Measurements from ENCODE around the gene ASB14.

ASB14 gene

DNA sequence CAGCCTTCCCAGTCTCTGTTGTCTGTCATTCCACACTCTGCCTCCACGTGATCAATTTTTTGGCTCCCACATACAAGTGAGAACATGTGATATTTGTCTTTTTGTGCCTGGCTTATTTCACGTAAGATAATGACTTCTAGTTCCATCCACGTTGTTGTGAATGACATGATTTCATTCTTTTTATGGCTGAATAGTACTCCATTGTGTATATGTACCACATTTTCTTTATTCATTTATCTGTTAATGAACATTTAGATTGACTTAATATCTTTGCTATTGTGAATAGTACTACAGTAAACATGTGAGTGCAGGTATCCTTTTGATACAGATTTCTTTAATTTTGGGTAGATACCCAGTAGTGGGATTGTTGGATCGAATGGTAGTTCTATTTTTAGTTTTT lies 31.4 kb downstream of the ASB14 start:
- DNase-seq (ENCODE audit: low read depth, low spot score): no peak

GRCh38 chr3:57257678-57258077 lies 34.8 kb downstream of the ASB14 start:
- DNase-seq (ENCODE audit: low read depth, low spot score): no peak

DNA sequence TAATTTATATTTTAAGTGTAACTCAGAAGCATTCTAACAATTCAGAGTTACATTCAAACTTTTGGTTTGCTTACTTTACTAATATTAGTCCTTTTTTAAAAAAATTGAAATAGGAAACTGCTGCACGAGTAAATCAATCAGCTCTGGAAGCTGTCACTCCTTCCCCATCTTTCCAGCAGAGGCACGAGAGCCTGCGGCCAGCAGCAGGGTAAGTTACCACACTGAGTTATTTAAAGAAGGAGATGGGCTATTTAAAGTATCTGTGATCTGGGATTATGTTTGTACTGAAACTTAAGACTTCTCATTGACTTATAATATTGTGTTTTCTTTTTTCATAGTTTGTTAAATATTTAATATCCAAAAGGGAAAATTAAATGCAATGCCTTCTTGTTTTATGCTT lies 35.6 kb downstream of the ASB14 start:
- DNase-seq (ENCODE audit: low read depth, low spot score): no peak

GRCh38 chr3:57252404-57252803 lies 40.1 kb downstream of the ASB14 start:
- DNase-seq (ENCODE audit: low read depth, low spot score): no peak

GRCh38 chr3:57244946-57245345 lies 47.5 kb downstream of the ASB14 start:
- no peak for DNase-seq (ENCODE audit: low read depth, low spot score)

DNA sequence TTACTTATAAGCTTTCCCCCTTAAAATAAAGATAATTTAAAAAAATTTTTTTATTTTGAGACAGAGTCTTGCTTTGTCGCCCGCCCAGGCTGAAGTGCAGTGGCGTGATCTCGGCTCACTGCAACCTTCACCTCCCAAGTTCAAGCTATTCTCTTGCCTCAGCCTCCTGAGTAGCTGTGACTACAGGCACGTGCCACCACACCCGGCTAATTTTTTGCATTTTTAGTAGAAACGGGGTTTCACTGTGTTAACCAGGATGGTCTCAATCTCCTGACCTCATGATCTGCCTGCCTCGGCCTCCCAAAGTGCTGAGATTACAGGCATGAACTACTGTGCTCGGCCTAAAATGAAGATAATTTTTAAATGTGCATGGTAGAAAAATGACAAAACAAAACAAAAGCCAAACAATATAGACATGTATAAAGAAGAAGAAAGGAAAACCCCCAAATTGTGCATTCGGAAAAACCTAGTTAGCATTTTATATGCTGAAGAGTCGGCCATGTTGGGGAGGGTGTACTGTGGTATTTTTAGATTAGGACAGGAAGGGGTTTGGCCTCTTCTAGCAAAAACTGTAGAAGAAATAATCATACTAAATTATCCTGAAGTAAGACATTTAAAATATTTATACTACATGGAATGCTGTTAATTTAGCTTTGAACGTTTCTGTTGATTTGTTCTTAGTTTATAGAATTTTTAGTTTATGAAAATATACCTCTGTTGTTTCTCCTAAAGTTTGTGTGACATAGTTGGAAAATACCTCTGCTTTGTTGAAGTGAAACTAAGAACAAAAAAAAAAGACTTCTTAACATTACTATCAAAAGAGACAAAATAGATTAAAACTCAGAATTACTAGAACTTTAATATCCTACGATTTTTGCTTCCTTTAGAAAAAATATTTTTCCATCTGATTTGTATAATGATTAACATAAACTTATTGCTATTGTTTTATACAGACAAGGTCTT lies 57.6 kb downstream of the ASB14 start:
- no peak for DNase-seq (ENCODE audit: low read depth, low spot score)

DNA sequence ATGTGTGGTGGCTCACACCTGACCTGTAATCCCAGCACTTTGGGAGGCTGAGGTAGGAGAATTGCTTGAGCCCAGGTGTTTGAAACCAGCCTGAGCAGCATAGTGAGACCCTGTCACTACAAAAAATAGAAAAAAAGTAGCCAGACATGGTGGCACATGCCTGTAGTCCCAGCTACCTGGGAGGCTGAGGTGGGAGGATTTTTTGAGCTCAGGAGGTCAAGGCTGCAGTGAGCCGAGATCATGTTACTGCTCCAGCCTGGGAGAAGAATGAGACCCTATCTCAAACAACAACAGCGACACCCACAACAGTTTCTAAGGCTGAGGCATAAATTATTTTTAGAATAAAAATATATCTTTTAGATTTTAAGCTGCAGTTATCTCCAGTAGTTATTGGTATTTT lies 58.7 kb downstream of the ASB14 start:
- DNase-seq (ENCODE audit: low read depth, low spot score): no peak

- no peak for DNase-seq (ENCODE audit: low read depth, low spot score)
Measured at GRCh38 chr3:57230006-57230405, 62.5 kb downstream of the ASB14 start.

DNA sequence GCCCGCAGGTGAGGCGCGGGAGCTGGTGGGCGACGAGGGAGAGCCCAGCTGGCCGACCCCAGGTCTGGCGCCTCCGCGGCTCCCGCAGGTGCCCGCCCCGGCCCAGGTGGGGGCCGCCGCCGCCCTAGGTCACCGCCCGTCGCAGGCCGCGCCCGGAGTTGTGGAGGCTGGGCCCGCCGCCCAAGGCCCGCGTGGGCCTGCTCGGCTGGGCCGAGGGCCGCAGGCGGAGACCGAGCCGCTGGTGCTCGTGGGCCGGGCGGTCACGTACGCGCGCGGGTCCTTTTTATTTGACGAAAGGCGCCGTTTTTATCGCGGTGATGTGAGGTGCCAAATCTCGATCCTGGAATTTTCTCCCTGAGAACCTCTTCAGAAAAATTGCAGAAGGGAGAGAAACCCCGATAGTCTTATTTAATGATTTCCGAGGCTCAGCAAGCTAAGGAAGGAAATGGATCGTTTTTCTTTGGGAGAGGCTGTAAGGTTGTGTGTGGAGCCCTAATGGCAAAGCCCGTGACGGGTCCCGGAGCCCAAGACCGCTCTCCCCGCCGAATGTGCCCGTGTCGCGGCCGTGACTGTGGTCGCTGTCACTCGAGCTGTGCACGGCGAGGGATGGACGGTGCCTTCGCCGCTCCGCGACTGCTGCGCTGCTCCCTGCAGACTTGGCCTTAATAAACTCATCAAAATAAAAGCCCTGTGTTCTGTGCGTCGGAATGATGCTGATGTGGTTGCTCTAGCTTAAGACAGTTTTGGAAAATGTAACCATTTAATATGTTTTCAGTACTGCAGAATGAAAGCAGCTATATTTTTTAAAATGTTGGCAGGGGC lies 64.3 kb downstream of the ASB14 start:
- peak; percentile 33 for DNase-seq (ENCODE audit: low read depth, low spot score)

DNA sequence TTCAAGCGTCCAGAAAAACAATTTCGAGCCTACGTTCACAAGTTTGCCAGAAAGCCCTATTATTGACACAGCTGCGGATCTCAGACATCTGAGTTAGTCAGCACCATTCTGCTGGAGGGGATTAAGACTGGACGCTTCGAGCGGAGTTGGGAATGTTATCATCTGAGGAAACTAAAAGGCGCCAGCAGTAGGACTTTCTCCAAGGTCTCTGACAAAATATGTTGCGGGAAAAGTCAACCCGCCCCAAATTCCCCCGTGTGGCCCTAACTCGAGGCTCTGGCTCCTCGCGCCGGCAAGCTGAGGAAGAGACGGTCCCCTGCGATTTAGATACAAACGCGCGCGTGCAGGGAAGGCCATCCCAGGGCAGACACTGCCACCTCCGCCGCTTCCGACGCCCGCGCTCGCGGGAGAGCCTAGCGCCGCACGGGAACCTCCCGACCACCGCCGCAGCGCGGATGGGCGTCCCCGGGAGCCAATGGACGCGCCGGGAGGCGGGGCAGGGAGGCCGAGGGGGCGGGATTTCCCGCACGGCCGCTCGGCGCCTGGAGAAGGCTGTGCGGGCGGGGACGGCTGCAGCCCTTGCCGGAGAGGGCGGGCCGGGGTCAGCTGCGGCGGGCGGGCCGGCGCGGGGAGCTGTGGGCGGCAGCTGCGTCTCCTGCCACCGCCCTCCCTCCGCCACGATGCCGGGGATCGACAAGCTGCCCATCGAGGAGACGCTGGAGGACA lies 65.1 kb downstream of the ASB14 start, which contains the start of gene APPL1:
APPL1 (plus strand) TSS at position 526 of the 726 bp plus-strand sequence; CDS start at position 681, 155 bp downstream.
- peak; percentile 69 for DNase-seq (ENCODE audit: low read depth, low spot score)

- no peak for DNase-seq (ENCODE audit: low read depth, low spot score)
Measured at GRCh38 chr3:57226176-57226575, 66.3 kb downstream of the ASB14 start.

DNA sequence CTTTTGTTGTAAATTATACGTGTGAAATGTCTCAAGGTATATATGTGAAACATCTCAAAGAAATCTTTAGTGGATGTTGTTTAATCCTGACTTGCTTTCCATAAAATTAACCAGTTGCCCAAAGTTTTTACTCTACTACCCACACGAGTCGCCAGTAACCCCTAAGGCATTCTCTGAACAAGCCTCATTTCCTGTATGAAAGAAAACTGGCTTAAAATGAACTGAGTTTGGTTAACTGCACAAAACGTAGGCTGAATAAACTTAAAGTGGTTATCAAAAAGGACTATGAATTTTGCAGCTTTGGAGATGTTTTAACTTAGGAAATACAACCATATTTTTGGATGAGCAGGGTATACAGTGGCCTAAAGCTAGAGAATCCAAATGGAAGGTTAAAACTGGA lies 67.6 kb downstream of the ASB14 start:
- no peak for DNase-seq (ENCODE audit: low read depth, low spot score)

DNA sequence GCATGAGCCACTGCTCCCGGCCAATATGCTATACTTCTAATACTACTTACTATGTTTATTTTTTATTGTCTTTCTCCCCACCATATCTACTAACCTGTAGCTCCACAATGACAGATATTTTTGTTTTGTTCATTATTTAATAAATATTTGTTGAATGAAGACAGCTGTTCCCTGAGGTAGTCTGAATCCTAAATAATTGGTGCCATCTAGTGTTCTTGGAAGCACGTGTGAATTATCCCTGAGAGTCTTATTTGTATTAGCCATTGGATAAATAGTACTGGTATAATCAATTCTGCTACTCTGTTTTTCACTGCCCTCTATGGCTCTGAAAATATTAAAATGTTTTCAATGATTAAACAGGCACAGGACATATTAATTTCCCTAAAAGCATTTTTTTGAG lies 70.6 kb downstream of the ASB14 start:
- no peak for DNase-seq (ENCODE audit: low read depth, low spot score)

Data from brain pericyte (primary cell).